IPS-NIHi7 (cell line): ENCODE measurements around the gene TMEM52B.

Experiments used
- DNase-seq: peaks from one replicate; pipeline ENCODE4 v3.0.0; 2012; ENCODE audit warnings: mixed read lengths; ENCODE audit errors: extremely low spot score

The TMEM52B gene

GRCh38 chr12:10178821-10179220 lies at the start of gene TMEM52B:
Gene TMEM52B (plus strand): TSS chr12:10179032. CDS start chr12:10179575, 543 bp downstream.
- DNase-seq, result no peak

- DNase-seq, result no peak
Observed at GRCh38 chr12:10130042-10130441, 48.8 kb upstream of the TMEM52B start, which contains the start of gene CLEC7A. Gene CLEC7A (minus strand): TSS chr12:10130199. CDS start chr12:10130082, 117 bp downstream.

GRCh38 chr12:10131111-10131690 lies 47.6 kb upstream of the TMEM52B start:
- no peak for DNase-seq

- no peak for DNase-seq
Observed at GRCh38 chr12:10132850-10133370, 45.9 kb upstream of the TMEM52B start.

GRCh38 chr12:10135126-10135525 lies 43.7 kb upstream of the TMEM52B start:
- no peak for DNase-seq

- no peak for DNase-seq
Observed at GRCh38 chr12:10136637-10137205, 42.1 kb upstream of the TMEM52B start.

GRCh38 chr12:10140001-10140400 lies 38.8 kb upstream of the TMEM52B start:
- peak; percentile 41 for DNase-seq

GRCh38 chr12:10142976-10143589 lies 35.7 kb upstream of the TMEM52B start:
- DNase-seq, result no peak

- no peak for DNase-seq
Observed at GRCh38 chr12:10147714-10148403, 31.0 kb upstream of the TMEM52B start.

- DNase-seq, result no peak
Observed at GRCh38 chr12:10151621-10152020, 27.2 kb upstream of the TMEM52B start.

GRCh38 chr12:10153271-10154144 lies 25.3 kb upstream of the TMEM52B start:
- DNase-seq, result peak; percentile 84

- no peak for DNase-seq
Observed at GRCh38 chr12:10154145-10154496, 24.7 kb upstream of the TMEM52B start.

- DNase-seq, result no peak
Observed at GRCh38 chr12:10155966-10156365, 22.9 kb upstream of the TMEM52B start.

GRCh38 chr12:10158406-10158805 lies 20.4 kb upstream of the TMEM52B start:
- DNase-seq, result no peak

GRCh38 chr12:10159280-10159679 lies 19.6 kb upstream of the TMEM52B start:
- DNase-seq, result no peak

- no peak for DNase-seq
Observed at GRCh38 chr12:10160617-10161385, 18.0 kb upstream of the TMEM52B start.

- no peak for DNase-seq
Observed at GRCh38 chr12:10163084-10163483, 15.7 kb upstream of the TMEM52B start.

GRCh38 chr12:10165421-10165820 lies 13.4 kb upstream of the TMEM52B start:
- DNase-seq, result no peak

GRCh38 chr12:10167599-10167998 lies 11.2 kb upstream of the TMEM52B start:
- DNase-seq, result no peak

- no peak for DNase-seq
Observed at GRCh38 chr12:10169104-10169503, 9.7 kb upstream of the TMEM52B start.

- DNase-seq, result no peak
Observed at GRCh38 chr12:10170216-10170615, 8.6 kb upstream of the TMEM52B start.
